AG04449 (cell line): ENCODE data around the gene WDFY4.

Experiments used
- CTCF ChIA-PET: fragments of 350-600 bp; formaldehyde crosslinking; extraction: SDS; loops from one replicate; lab custom pipeline; 2021; ENCODE audit warnings: antibody characterized with exemption; lab: Yijun Ruan, JAX
- POLR2A ChIA-PET: fragments of 400-600, 350-600 bp; formaldehyde crosslinking; extraction: SDS; loops from one replicate; lab custom pipeline; 2020; ENCODE audit warnings: antibody characterized with exemption, inconsistent platforms; lab: Yijun Ruan, JAX
- DNase-seq: peaks from one replicate; pipeline ENCODE4 v3.0.0-alpha.2; 2010; ENCODE audit warnings: low read depth, low spot score
- H3K4me3 ChIP-seq: 2 replicates; pipeline ENCODE4 v1.5.1; 2011; ENCODE audit warnings: low read depth, mild to moderate bottlenecking, control low read depth, low read length
- CTCF ChIP-seq: IDR thresholded peaks from one replicate; pipeline ENCODE4 v1.5.1; 2011; ENCODE audit warnings: mild to moderate bottlenecking, moderate library complexity, low read length, control low read depth, inconsistent platforms; ENCODE audit not compliant: insufficient read depth; ENCODE audit errors: missing control alignments

WDFY4 gene

GRCh38 chr10:48999346-48999745 lies 314.7 kb downstream of the WDFY4 start:
- H3K4me3 ChIP-seq, result no peak overlapping the region
- ChIA-PET CTCF (interaction anchor here (1.2 kb wide), 1 partner anchor 163 kb away, joined by 3 read pairs; no protein-coding TSS in a partner anchor), POLR2A (no interaction called here)
- DNase-seq, result no peak
- no peak for TF ChIP-seq CTCF

- ChIA-PET CTCF (no interaction called here), POLR2A (no interaction called here)
- no peak for TF ChIP-seq CTCF
- no peak for DNase-seq
- no peak overlapping the region for H3K4me3 ChIP-seq
These were observed 316.0 kb downstream of the WDFY4 start for GRCh38 chr10:49000437-49001398.

- H3K4me3 ChIP-seq, result no peak overlapping the region
- TF ChIP-seq CTCF, result peak; percentile 17
- POLR2A ChIA-PET, result no interaction called here
- CTCF ChIA-PET, result no interaction called here
- no peak for DNase-seq
These were observed 316.7 kb downstream of the WDFY4 start for GRCh38 chr10:49001402-49001801.

GRCh38 chr10:49001870-49002672 lies 317.4 kb downstream of the WDFY4 start:
- ChIA-PET POLR2A (no interaction called here), CTCF (no interaction called here)
- no peak for DNase-seq
- H3K4me3 ChIP-seq, result no peak overlapping the region
- no peak for TF ChIP-seq CTCF

GRCh38 chr10:49005270-49005669 lies 320.6 kb downstream of the WDFY4 start:
- H3K4me3 ChIP-seq, result no peak overlapping the region
- DNase-seq, result no peak
- no peak for TF ChIP-seq CTCF
- ChIA-PET POLR2A (no interaction called here), CTCF (no interaction called here)

- H3K4me3 ChIP-seq, result no peak overlapping the region
- POLR2A ChIA-PET, result no interaction called here
- CTCF ChIA-PET, result interaction anchor here (0.9 kb wide), 1 partner anchor 16 kb away, joined by 3 read pairs; no protein-coding TSS in a partner anchor
- TF ChIP-seq CTCF, result no peak
- no peak for DNase-seq
These were observed 322.5 kb downstream of the WDFY4 start for GRCh38 chr10:49007129-49007528.
